GM10266 (cell line): ENCODE results near the gene SLC13A3.

Experiments
- DNase-seq: peaks from one replicate; pipeline ENCODE4 v3.0.0; 2012; ENCODE audit errors: extremely low spot score
- CTCF ChIP-seq: IDR thresholded peaks from 2 replicates; pipeline ENCODE4 v1.5.1; 2012; ENCODE audit warnings: mild to moderate bottlenecking, low read depth; ENCODE audit not compliant: control insufficient read depth, insufficient read depth; ENCODE audit errors: missing control alignments

Gene SLC13A3

GRCh38 chr20:46523108-46523507, 128.2 kb downstream of the SLC13A3 start:
- no peak for TF ChIP-seq CTCF
- no peak for DNase-seq

- TF ChIP-seq CTCF, result peak; percentile 77
- DNase-seq, result peak; percentile 69
These were observed 130.2 kb downstream of the SLC13A3 start for GRCh38 chr20:46520976-46521579.

GRCh38 chr20:46520540-46520939, 130.7 kb downstream of the SLC13A3 start:
- no peak for TF ChIP-seq CTCF
- no peak for DNase-seq

GRCh38 chr20:46519471-46520068, 131.7 kb downstream of the SLC13A3 start:
- no peak for DNase-seq
- no peak for TF ChIP-seq CTCF

- DNase-seq, result peak; percentile 48
- no peak for TF ChIP-seq CTCF
These were observed 138.1 kb downstream of the SLC13A3 start, which contains the start of gene ZNF334 for GRCh38 chr20:46512943-46513844. Gene ZNF334 (minus strand): TSS chr20:46513559. CDS start chr20:46512102, 1,457 bp downstream.

- no peak for TF ChIP-seq CTCF
- no peak for DNase-seq
These were observed 141.7 kb downstream of the SLC13A3 start for GRCh38 chr20:46509523-46509922.
